GM23248 (cell line): ENCODE results near the gene CGNL1.

Source experiments
- EZH2 ChIP-seq: fragments of 200-600 bp; sonication (generic); IDR thresholded peaks from 2 replicates; pipeline ENCODE4 v1.6.1; 2018; ENCODE audit warnings: antibody characterized with exemption, mild to moderate bottlenecking; ENCODE audit not compliant: insufficient read depth, poor library complexity, severe bottlenecking
- EZH2phosphoT487 ChIP-seq: fragments of 200-600 bp; sonication (generic); IDR thresholded peaks from 2 replicates; pipeline ENCODE4 v1.6.1; 2018; ENCODE audit warnings: antibody characterized with exemption, moderate library complexity, mild to moderate bottlenecking, low read depth; ENCODE audit not compliant: insufficient read depth

GRCh38 chr15:57545995-57546394 lies 169.7 kb downstream of the CGNL1 start:
- TF ChIP-seq EZH2: no peak
- no peak for TF ChIP-seq EZH2phosphoT487
